ENCODE results near the gene KDELR1.

DNA sequence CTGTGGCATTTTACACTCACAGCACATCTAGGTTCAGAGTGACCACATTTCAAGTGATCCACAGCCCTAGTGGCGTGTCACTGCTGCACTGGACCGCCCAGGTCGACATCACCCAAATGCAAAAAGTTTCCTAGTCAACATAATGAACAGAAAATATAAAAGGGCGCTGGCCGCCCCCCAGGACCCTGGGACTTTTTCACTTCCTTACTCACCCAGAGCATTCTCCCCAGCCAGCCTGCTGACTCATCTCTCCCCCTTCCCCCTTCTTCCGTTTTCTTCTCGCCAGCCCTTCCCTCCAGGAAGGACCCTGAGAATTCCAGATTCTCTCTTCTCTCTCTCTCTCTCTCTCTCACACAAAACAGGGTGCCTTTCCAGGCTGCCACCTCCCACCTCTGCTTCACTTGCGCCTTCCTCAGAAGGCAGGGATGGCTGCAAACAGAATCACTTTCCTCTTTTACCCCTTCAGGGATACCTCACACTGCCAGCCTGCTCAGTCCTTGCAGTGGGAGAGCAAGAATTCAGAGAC, 33.4 kb upstream of the KDELR1 start:
- no peak for TF ChIP-seq CTCF (IDR thresholded peaks at IDR 0.05)
- no peak for TF ChIP-seq POLR2AphosphoS5 (IDR thresholded peaks at IDR 0.05; ENCODE audit: low read depth, low read length)
- TF ChIP-seq SIN3A (IDR thresholded peaks at IDR 0.05; ENCODE audit: borderline replicate concordance, insufficient read depth, low read depth, low read length): no peak
- no peak for TF ChIP-seq REST (IDR thresholded peaks at IDR 0.05; ENCODE audit: insufficient read depth in 1 of 2, low read depth in 2 of 2, low read length in 1 of 2)

Measured in Panc1 (cell line).